Measurements from ENCODE around the gene ISM1. TPM values are rescaled to one million over a fixed set of nuclear protein-coding genes. Genes with fewer than 3 reads are reported as not detected.

Gene ISM1
- total and polyA plus RNA-seq, 7 donors, result 0.56 to 1.8 (median 0.99) TPM

GRCh38 chr20:13285408-13285807 is 64.3 kb downstream of the ISM1 start:
- TF ChIP-seq CTCF (IDR thresholded peaks at IDR 0.05), result no peak
- DNase-seq, result no peak
- Histone ChIP-seq H3K4me3 (no peak overlapping the region), H3K27ac (no peak overlapping the region), H3K9me3 (no peaks in the 10 kb centered on the region), H3K27me3 (ENCODE audit: insufficient read depth in 3 of 3, low read length in 2 of 3) (peaks cover 0 to 1% (median 0%) of the 10 kb centered on the region in 3 donors), H3K4me1 (no peaks in the 10 kb centered on the region), H3K36me3 (ENCODE audit: insufficient read depth in 1 of 2, low read depth in 1 of 2) (no peaks in the 10 kb centered on the region)
- ATAC-seq, result no peak
- WGBS, 3 donors, result 84 to 88% (median 85%) methylated on average over 6 of the region's 6 CpGs
- intact Hi-C loops (cut with DNase I), result no loop called here

DNA sequence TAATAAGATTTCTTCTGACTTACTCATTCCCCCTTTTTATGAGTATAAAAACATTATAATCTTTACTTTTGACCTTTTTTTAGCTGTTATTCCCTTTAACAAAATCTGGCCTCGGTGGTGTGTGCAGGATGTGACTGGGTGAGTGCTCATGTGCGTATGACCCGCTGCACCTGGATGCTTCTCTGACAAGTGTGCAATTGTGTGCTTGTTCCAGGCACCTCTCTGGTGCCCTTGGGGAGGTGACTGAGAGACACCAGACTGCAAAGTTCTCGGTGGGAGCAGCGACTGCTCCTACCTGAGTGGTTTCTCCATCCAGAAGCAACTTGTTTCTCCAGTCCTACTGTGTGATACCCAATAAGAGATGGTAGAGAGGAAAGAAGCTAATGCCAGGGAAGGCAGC is 65.0 kb downstream of the ISM1 start:
- H3K36me3 ChIP-seq (ENCODE audit: insufficient read depth in 1 of 2, low read depth in 1 of 2), result no peaks in the 10 kb centered on the region
- H3K4me3 ChIP-seq, result no peak overlapping the region
- TF ChIP-seq CTCF (IDR thresholded peaks at IDR 0.05), result no peak
- ATAC-seq, result no peak
- WGBS, 3 donors, result 94 to 95% (median 95%) methylated on average over 5 of the region's 5 CpGs
- peaks cover 0 to 1% (median 0%) of the 10 kb centered on the region in 3 donors for H3K27me3 ChIP-seq (ENCODE audit: insufficient read depth in 3 of 3, low read length in 2 of 3)
- H3K4me1 ChIP-seq, result no peaks in the 10 kb centered on the region
- H3K27ac ChIP-seq, result no peak overlapping the region
- no peaks in the 10 kb centered on the region for H3K9me3 ChIP-seq
- DNase-seq, result no peak
- intact Hi-C loops (cut with DNase I), result no loop called here

DNA sequence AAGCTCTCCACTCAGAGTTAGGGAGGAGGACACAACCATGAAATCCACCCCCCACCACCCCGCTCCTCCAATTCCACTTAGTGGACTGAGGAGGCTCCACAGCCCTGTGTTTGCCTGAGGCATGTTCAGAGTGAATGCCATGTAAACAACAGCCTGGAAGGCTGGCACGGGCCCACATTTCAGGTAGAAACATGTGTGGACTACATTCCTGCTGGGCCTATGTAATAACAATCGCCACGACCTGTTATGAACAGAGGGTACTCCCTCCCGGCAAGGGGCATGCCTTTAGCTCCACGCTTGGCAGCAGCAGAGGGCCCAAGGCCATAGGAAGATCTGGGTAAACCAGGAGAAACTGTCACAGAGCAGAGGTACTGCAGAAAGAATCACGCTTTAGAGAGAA is 65.5 kb downstream of the ISM1 start:
- Histone ChIP-seq H3K4me1 (no peaks in the 10 kb centered on the region), H3K27ac (no peak overlapping the region), H3K36me3 (ENCODE audit: insufficient read depth in 1 of 2, low read depth in 1 of 2) (no peaks in the 10 kb centered on the region), H3K27me3 (ENCODE audit: insufficient read depth in 3 of 3, low read length in 2 of 3) (peaks cover 0 to 1% (median 0%) of the 10 kb centered on the region in 3 donors), H3K4me3 (no peak overlapping the region), H3K9me3 (no peaks in the 10 kb centered on the region)
- no peak for ATAC-seq
- intact Hi-C loops (cut with DNase I), result no loop called here
- TF ChIP-seq CTCF (IDR thresholded peaks at IDR 0.05), result no peak
- 85 to 90% (median 86%) methylated on average over 7 of the region's 7 CpGs for WGBS, 3 donors
- DNase-seq, result no peak

DNA sequence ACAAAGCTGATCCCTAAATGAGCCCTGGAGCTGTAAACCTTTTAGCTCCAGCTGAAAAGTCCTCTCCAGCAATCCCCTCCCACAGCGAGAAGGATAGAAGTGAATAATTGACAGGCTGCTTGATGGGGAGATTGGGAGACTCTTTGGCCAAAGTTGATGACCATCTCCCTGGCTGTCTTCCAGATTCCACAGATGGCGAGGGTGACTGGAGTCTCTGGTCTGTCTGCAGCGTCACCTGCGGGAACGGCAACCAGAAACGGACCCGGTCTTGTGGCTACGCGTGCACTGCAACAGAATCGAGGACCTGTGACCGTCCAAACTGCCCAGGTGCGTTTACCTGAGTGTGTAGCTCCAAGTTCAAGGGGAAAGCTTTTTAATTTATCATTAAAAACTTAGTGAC is 67.3 kb downstream of the ISM1 start:
- H3K27ac ChIP-seq, result no peak overlapping the region
- intact Hi-C loops (cut with DNase I), result no loop called here
- H3K4me3 ChIP-seq, result no peak overlapping the region
- H3K36me3 ChIP-seq (ENCODE audit: insufficient read depth in 1 of 2, low read depth in 1 of 2), result no peaks in the 10 kb centered on the region
- no peak for TF ChIP-seq CTCF (IDR thresholded peaks at IDR 0.05)
- H3K4me1 ChIP-seq, result no peaks in the 10 kb centered on the region
- 76 to 81% (median 77%) methylated on average over 12 of the region's 12 CpGs for WGBS, 3 donors
- H3K27me3 ChIP-seq (ENCODE audit: insufficient read depth in 3 of 3, low read length in 2 of 3), result no peaks in the 10 kb centered on the region
- ATAC-seq (no peak), DNase-seq (no peak)
- H3K9me3 ChIP-seq, result no peaks in the 10 kb centered on the region

DNA sequence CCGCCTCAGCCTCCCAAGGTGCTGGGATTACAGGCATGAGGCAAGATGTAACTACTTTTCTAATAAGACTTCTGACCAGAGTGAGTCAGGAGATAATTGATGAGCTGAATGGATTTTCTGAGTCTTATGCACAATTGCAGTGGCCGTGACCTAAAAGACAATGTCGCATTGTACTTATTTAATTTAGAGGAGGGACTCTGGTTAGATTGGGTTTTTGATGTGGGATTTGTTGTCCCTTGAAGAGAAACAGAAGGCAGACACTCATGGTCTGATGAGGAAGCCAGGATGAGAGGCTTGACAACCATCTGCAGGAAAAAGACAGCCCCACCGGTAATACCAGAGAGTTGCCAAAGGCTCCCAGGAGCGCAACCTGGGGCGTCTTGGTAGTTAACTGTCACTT is 68.0 kb downstream of the ISM1 start:
- intact Hi-C loops (cut with DNase I), result no loop called here

More for the DNA sequence above, 68.0 kb downstream of the ISM1 start:
- ATAC-seq (no peak), DNase-seq (no peak)
- Histone ChIP-seq H3K9me3 (no peaks in the 10 kb centered on the region), H3K4me1 (no peaks in the 10 kb centered on the region), H3K27ac (no peak overlapping the region), H3K27me3 (ENCODE audit: insufficient read depth in 3 of 3, low read length in 2 of 3) (no peaks in the 10 kb centered on the region), H3K36me3 (ENCODE audit: insufficient read depth in 1 of 2, low read depth in 1 of 2) (no peaks in the 10 kb centered on the region), H3K4me3 (no peak overlapping the region)
- WGBS, 3 donors, result 89 to 94% (median 90%) methylated on average over 6 of the region's 6 CpGs
- TF ChIP-seq CTCF (IDR thresholded peaks at IDR 0.05), result no peak

Measured in psoas muscle (tissue), 8 donors.